A673 (cell line): Measurements from ENCODE around the gene AMBRA1.

Source experiments
- CTCF ChIP-seq: fragments of 300-800, 200-600 bp; sonication (generic); conservative IDR thresholded peaks from 2 replicates; pipeline ENCODE4 v1.5.1; 2017; ENCODE audit warnings: low read depth, mild to moderate bottlenecking, antibody characterized with exemption, low read length, moderate library complexity, mixed read lengths
- EZH2 ChIP-seq: fragments of 200-600 bp; sonication (generic); IDR thresholded peaks from 2 replicates; pipeline ENCODE4 v1.6.1; 2017; ENCODE audit warnings: borderline replicate concordance, low read depth, mild to moderate bottlenecking, mixed read lengths, antibody characterized with exemption, low read length; ENCODE audit not compliant: poor library complexity, severe bottlenecking

DNA sequence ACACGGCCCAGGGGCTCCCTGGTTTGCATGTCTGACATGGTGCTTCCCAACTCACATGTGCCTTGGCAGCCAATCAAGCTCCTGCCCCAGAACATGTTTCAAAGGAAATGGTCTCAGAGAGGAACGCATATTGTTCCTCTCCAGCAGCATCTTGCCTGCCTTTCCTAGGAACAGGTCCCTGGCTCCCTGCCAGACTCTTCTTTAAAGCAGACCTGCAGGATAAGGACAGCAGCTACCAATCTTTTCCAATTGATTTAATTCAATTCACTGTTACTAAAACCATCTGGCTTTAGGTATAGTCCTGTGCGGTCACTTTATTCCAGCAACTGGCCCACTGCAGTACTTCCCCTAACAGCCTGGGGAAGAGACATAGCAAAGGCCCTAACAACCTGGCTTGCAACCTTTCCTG lies 79.9 kb downstream of the AMBRA1 start:
- TF ChIP-seq CTCF (no peak), EZH2 (no peak)
